HG03066 (cell line): ENCODE results near the gene GTPBP4.

Experiments used
- ATAC-seq: cut with Tn5 transposase; IDR thresholded peaks from one replicate; pipeline ENCODE4 v1.9.1; 2021; ENCODE audit warnings: low read depth; ENCODE audit not compliant: unreplicated experiment

The GTPBP4 gene

GRCh38 chr10:964988-965417 lies 23.2 kb upstream of the GTPBP4 start:
- ATAC-seq, result no peak

GRCh38 chr10:966466-967235 lies 21.6 kb upstream of the GTPBP4 start:
- ATAC-seq, result no peak

GRCh38 chr10:968546-969199 lies 19.6 kb upstream of the GTPBP4 start:
- ATAC-seq, result no peak

GRCh38 chr10:969473-970150 lies 18.6 kb upstream of the GTPBP4 start:
- no peak for ATAC-seq

GRCh38 chr10:970311-971149 lies 17.7 kb upstream of the GTPBP4 start:
- no peak for ATAC-seq

- ATAC-seq, result no peak
Measured at GRCh38 chr10:971150-971542, 17.1 kb upstream of the GTPBP4 start.

- ATAC-seq, result no peak
Measured at GRCh38 chr10:971613-972012, 16.6 kb upstream of the GTPBP4 start.

GRCh38 chr10:972763-973162 lies 15.5 kb upstream of the GTPBP4 start:
- ATAC-seq, result no peak

GRCh38 chr10:974038-974784 lies 14.0 kb upstream of the GTPBP4 start:
- no peak for ATAC-seq

GRCh38 chr10:974785-975074 lies 13.5 kb upstream of the GTPBP4 start:
- ATAC-seq, result no peak

GRCh38 chr10:976316-976715 lies 11.9 kb upstream of the GTPBP4 start:
- ATAC-seq, result no peak

- no peak for ATAC-seq
Measured at GRCh38 chr10:978826-979421, 9.3 kb upstream of the GTPBP4 start.

GRCh38 chr10:980468-981093 lies 7.7 kb upstream of the GTPBP4 start:
- ATAC-seq, result no peak

- ATAC-seq, result no peak
Measured at GRCh38 chr10:983401-983800, 4.8 kb upstream of the GTPBP4 start.

- no peak for ATAC-seq
Measured at GRCh38 chr10:983971-984655, 4.1 kb upstream of the GTPBP4 start.

GRCh38 chr10:985361-985760 lies 2.9 kb upstream of the GTPBP4 start:
- no peak for ATAC-seq

GRCh38 chr10:986137-986825 lies 2.0 kb upstream of the GTPBP4 start:
- ATAC-seq, result no peak

- ATAC-seq, result no peak
Measured at GRCh38 chr10:986881-987619, 1.2 kb upstream of the GTPBP4 start.
